ENCODE data around the gene SHISA5. TPM values are rescaled to one million over a fixed set of nuclear protein-coding genes. Genes with fewer than 3 reads are reported as not detected.

SHISA5 gene
- total RNA-seq, 1 donor from 2014 or later, result 95.7 TPM

GRCh38 chr3:48419597-48419996 lies 84.4 kb downstream of the SHISA5 start:
- no peak for TF ChIP-seq CTCF (IDR thresholded peaks at IDR 0.05)
- H3K27me3 Mint-ChIP-seq, result no peaks in the 10 kb centered on the region
- ATAC-seq (ENCODE audit: low read depth) (no peak), DNase-seq (no peak)
- ChIA-PET CTCF (no interaction called here), POLR2A (no interaction called here)
- H3K36me3 Mint-ChIP-seq (ENCODE audit: low read depth), result no peaks in the 10 kb centered on the region
- H3K9me3 Mint-ChIP-seq, result no peaks in the 10 kb centered on the region
- no peaks in the 10 kb centered on the region for H3K4me1 Mint-ChIP-seq
- intact Hi-C loops (cut with micrococcal nuclease), result no loop called here
- no peak overlapping the region for H3K4me3 Mint-ChIP-seq
- H3K27ac Mint-ChIP-seq, result no peak overlapping the region

- DNase-seq, result no peak
- intact Hi-C loops (cut with micrococcal nuclease), result no loop called here
- TF ChIP-seq CTCF (IDR thresholded peaks at IDR 0.05), result no peak
- no peak for ATAC-seq (ENCODE audit: low read depth)
- Mint-ChIP-seq H3K9me3 (no peaks in the 10 kb centered on the region), H3K27me3 (no peaks in the 10 kb centered on the region), H3K36me3 (ENCODE audit: low read depth) (no peaks in the 10 kb centered on the region), H3K27ac (no peak overlapping the region), H3K4me1 (no peaks in the 10 kb centered on the region), H3K4me3 (no peak overlapping the region)
- POLR2A ChIA-PET, result no interaction called here
- CTCF ChIA-PET, result no interaction called here
Measured at GRCh38 chr3:48419149-48419548, 84.8 kb downstream of the SHISA5 start.

- CTCF ChIA-PET, result no interaction called here
- H3K27me3 Mint-ChIP-seq, result no peaks in the 10 kb centered on the region
- no peak overlapping the region for H3K4me3 Mint-ChIP-seq
- H3K27ac Mint-ChIP-seq, result no peak overlapping the region
- DNase-seq (no peak), ATAC-seq (ENCODE audit: low read depth) (no peak)
- intact Hi-C loops (cut with micrococcal nuclease), result no loop called here
- H3K9me3 Mint-ChIP-seq, result no peaks in the 10 kb centered on the region
- no peak for TF ChIP-seq CTCF (IDR thresholded peaks at IDR 0.05)
- H3K36me3 Mint-ChIP-seq (ENCODE audit: low read depth), result no peaks in the 10 kb centered on the region
- no peaks in the 10 kb centered on the region for H3K4me1 Mint-ChIP-seq
- POLR2A ChIA-PET, result no interaction called here
Measured at GRCh38 chr3:48418651-48419050, 85.3 kb downstream of the SHISA5 start.

GRCh38 chr3:48418140-48418539 lies 85.8 kb downstream of the SHISA5 start:
- intact Hi-C loops (cut with micrococcal nuclease), result no loop called here
- DNase-seq (no peak), ATAC-seq (ENCODE audit: low read depth) (no peak)
- H3K4me1 Mint-ChIP-seq, result no peaks in the 10 kb centered on the region
- H3K27me3 Mint-ChIP-seq, result no peaks in the 10 kb centered on the region
- TF ChIP-seq CTCF (IDR thresholded peaks at IDR 0.05), result no peak
- no peaks in the 10 kb centered on the region for H3K36me3 Mint-ChIP-seq (ENCODE audit: low read depth)
- H3K4me3 Mint-ChIP-seq, result no peak overlapping the region
- POLR2A ChIA-PET, result interaction anchor here (0.5 kb wide), 1 partner anchor 35 kb away, joined by 4 read pairs; no protein-coding TSS in a partner anchor
- CTCF ChIA-PET, result no interaction called here
- no peaks in the 10 kb centered on the region for H3K9me3 Mint-ChIP-seq
- no peak overlapping the region for H3K27ac Mint-ChIP-seq

Other genes with a start within 250 kb of the SHISA5 start
- gene NME6, start 202.8 kb downstream of the SHISA5 start, total RNA-seq, result 39.0 and 39.1 TPM in 2 replicates
- gene SPINK8, start 170.5 kb downstream of the SHISA5 start, total RNA-seq, result not detected in 2 replicates
- gene FBXW12, start 132.0 kb downstream of the SHISA5 start, total RNA-seq, result not detected in 2 replicates
- 3.5 and 5.4 TPM in 2 replicates for gene PLXNB1, start 74.1 kb downstream of the SHISA5 start, total RNA-seq
- 8.7 and 8.8 TPM in 2 replicates for gene CCDC51, start 64.1 kb downstream of the SHISA5 start, total RNA-seq
- gene TMA7, start 63.9 kb downstream of the SHISA5 start, total RNA-seq, result 216 and 296 TPM in 2 replicates
- 10.5 and 14.6 TPM in 2 replicates for gene ATRIP, start 57.4 kb downstream of the SHISA5 start, total RNA-seq
- 2.0 and 3.2 TPM in 2 replicates for gene PFKFB4, start 52.6 kb upstream of the SHISA5 start, total RNA-seq
- not detected in 2 replicates for gene UCN2, start 59.6 kb upstream of the SHISA5 start, total RNA-seq
- 0.98 and 1.5 TPM in 2 replicates for gene COL7A1, start 91.2 kb upstream of the SHISA5 start, total RNA-seq
- gene UQCRC1, start 105.5 kb upstream of the SHISA5 start, total RNA-seq, result 117 and 118 TPM in 2 replicates
- gene TMEM89, start 117.6 kb upstream of the SHISA5 start, total RNA-seq, result not detected in 2 replicates
- gene SLC26A6, start 131.3 kb upstream of the SHISA5 start, total RNA-seq, result 12.4 and 21.5 TPM in 2 replicates
- 1.5 and 2.3 TPM in 2 replicates for gene CELSR3, start 158.7 kb upstream of the SHISA5 start, total RNA-seq
- 9.2 and 9.7 TPM in 2 replicates for gene NCKIPSD, start 181.7 kb upstream of the SHISA5 start, total RNA-seq
- gene IP6K2, start 213.0 kb upstream of the SHISA5 start, total RNA-seq, result 83.2 and 94.1 TPM in 2 replicates

All from activated B cell treated with CpG ODN at 0.5 μM for 24 hours (primary cell).